Skeletal muscle satellite cell (primary cell): ENCODE data around the gene LMF1.
"Not testable (repeated sequence)": the region's sequence is repeated elsewhere in the genome, so short reads cannot be mapped to it uniquely, and the experiment has no call there.

Experiments used
- H3K27me3 ChIP-seq: 2 replicates; pipeline ENCODE4 v1.7.0; 2013; ENCODE audit warnings: low read length; ENCODE audit not compliant: control insufficient read depth, insufficient read depth
- H3K36me3 ChIP-seq: 2 replicates; pipeline ENCODE4 v1.7.0; 2013; ENCODE audit warnings: mild to moderate bottlenecking, control low read depth, low read length; ENCODE audit not compliant: insufficient read depth
- H3K4me1 ChIP-seq: 2 replicates; pipeline ENCODE4 v1.7.0; 2013; ENCODE audit warnings: low read length; ENCODE audit not compliant: control insufficient read depth, insufficient read depth
- H3K4me2 ChIP-seq: 2 replicates; pipeline ENCODE4 v1.7.0; 2013; ENCODE audit warnings: mild to moderate bottlenecking, low read length
- H3K4me3 ChIP-seq: 2 replicates; pipeline ENCODE4 v1.7.0; 2013; ENCODE audit warnings: low read length
- H3K9ac ChIP-seq: 2 replicates; pipeline ENCODE4 v1.7.0; 2013; ENCODE audit warnings: mild to moderate bottlenecking, low read depth, low read length, moderate library complexity
- H3K9me3 ChIP-seq: replicated peaks from 2 replicates; pipeline ENCODE4 v1.7.0; 2013; ENCODE audit warnings: mild to moderate bottlenecking, control low read depth, low read length

LMF1 gene

DNA sequence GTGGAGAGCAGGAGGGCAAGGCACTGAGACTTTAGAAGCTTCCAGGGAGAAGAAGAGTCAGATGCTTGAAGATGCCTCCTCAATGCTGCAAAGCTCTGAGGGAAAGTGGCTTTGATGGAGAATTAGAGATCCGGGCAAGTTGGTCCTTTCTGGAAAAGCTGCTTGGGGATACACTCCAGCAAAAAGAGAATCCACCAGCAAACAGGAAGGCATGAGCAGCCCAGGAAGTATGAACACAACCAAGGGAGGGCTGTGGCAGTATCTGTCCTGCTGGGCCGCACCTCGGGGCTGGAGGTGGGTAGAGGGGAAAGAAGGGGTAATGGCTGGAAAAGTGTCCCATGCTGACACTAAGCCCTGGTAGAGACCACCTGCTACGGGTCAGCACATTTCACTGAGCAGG, 5.3 kb downstream of the LMF1 start:
- no peaks in the 10 kb centered on the region for H3K27me3 ChIP-seq
- H3K36me3 ChIP-seq = peaks cover 13% of the 10 kb centered on the region
- no peak overlapping the region for H3K4me3 ChIP-seq
- H3K9ac ChIP-seq = no peak overlapping the region
- peaks cover 30% of the 10 kb centered on the region for H3K4me1 ChIP-seq
- H3K9me3 ChIP-seq = peaks cover 9% of the 10 kb centered on the region
- H3K4me2 ChIP-seq = no peak overlapping the region

GRCh38 chr16:965036-965395, 5.8 kb downstream of the LMF1 start:
- H3K36me3 ChIP-seq = peaks cover 13% of the 10 kb centered on the region
- peak overlapping the region; percentile 82 for H3K4me2 ChIP-seq
- H3K9me3 ChIP-seq = peaks cover 9% of the 10 kb centered on the region
- peak overlapping the region; percentile 64 for H3K4me3 ChIP-seq
- peak overlapping the region; percentile 81 for H3K9ac ChIP-seq
- peaks cover 25% of the 10 kb centered on the region for H3K4me1 ChIP-seq
- H3K27me3 ChIP-seq = no peaks in the 10 kb centered on the region

GRCh38 chr16:964356-965035, 6.3 kb downstream of the LMF1 start:
- Histone ChIP-seq H3K4me3 (peak overlapping the region; percentile 64), H3K9ac (peak overlapping the region; percentile 81), H3K9me3 (peaks cover 9% of the 10 kb centered on the region), H3K4me1 (peaks cover 20% of the 10 kb centered on the region), H3K27me3 (no peaks in the 10 kb centered on the region), H3K36me3 (peaks cover 13% of the 10 kb centered on the region), H3K4me2 (peak overlapping the region; percentile 82)

- peak overlapping the region; percentile 81 for H3K9ac ChIP-seq
- peak overlapping the region; percentile 82 for H3K4me2 ChIP-seq
- peaks cover 13% of the 10 kb centered on the region for H3K36me3 ChIP-seq
- H3K27me3 ChIP-seq = no peaks in the 10 kb centered on the region
- H3K4me3 ChIP-seq = peak overlapping the region; percentile 64
- peaks cover 9% of the 10 kb centered on the region for H3K9me3 ChIP-seq
- H3K4me1 ChIP-seq = peaks cover 17% of the 10 kb centered on the region
Observed at GRCh38 chr16:963913-964312, 6.9 kb downstream of the LMF1 start.

DNA sequence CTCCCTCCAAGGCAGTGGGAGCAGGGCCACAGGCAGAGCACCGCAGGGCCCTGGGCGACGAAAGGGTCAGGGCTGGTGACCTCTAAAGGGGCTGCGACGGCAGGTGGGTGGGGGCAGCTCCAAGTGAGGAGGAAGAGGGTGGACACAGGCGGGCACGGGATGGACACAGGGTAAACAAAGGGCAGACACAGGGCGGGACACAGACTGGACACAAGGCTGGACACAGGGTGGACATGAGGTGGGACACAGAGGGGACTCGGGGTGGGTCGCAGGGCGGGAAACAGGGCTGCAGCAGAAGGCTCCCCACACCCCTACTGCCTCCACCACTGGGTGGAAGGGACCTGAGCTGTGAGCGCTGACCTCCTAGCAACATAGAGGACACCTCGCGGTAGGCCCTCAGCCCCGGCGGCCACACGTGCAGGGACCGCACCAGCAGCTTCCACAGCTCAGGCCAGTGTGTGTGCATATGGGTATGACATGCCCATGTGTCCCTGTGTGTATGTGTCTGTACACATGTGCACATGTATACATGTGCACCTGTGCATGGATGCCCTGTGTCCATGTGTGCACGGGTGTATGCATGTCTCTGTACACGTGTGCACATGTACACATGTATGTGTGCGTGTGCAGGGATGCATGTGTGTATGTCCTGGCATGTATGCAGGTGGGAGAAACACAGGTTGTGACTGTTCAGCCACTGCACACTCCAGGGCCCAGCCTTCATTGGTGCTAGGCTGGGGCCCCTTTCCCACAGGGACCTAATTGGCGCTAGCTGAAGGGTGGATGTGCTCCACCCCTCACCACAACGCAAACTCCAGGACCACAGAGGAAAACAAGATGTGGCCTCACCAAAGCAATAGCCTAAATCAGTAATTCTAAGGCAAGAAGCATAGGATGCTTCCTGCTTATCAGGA, 7.6 kb downstream of the LMF1 start:
- peak overlapping the region; percentile 82 for H3K4me2 ChIP-seq
- peaks cover 8% of the 10 kb centered on the region for H3K36me3 ChIP-seq
- no peaks in the 10 kb centered on the region for H3K27me3 ChIP-seq
- H3K9me3 ChIP-seq = peaks cover 9% of the 10 kb centered on the region
- H3K4me3 ChIP-seq = peak overlapping the region; percentile 64
- peak overlapping the region; percentile 81 for H3K9ac ChIP-seq
- H3K4me1 ChIP-seq = peaks cover 17% of the 10 kb centered on the region

DNA sequence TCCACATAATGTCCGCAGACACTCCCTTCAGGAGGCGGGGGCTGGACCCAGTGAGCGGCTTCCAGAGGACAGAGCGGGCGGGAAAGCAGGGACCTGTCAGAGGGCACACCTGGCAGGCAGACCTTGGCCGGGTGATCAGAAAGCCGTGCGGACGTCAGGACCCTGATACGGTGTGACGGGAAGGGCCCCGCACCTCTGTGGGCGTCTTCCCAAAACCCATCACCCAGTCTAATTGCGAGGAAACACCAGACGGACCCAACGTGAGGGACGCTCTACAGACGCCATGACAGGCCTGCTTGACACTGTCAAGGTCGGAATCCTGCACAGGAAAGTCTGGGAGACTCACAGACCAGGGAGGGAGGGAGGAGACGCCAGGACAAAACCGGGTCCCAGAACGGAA, 8.4 kb downstream of the LMF1 start:
- Histone ChIP-seq H3K4me1 (peaks cover 17% of the 10 kb centered on the region), H3K9ac (no peak overlapping the region), H3K27me3 (no peaks in the 10 kb centered on the region), H3K36me3 (peaks cover 3% of the 10 kb centered on the region), H3K4me3 (no peak overlapping the region), H3K9me3 (peaks cover 9% of the 10 kb centered on the region), H3K4me2 (no peak overlapping the region)

GRCh38 chr16:959232-960040, 11.3 kb downstream of the LMF1 start:
- Histone ChIP-seq H3K4me1 (peaks cover 11% of the 10 kb centered on the region), H3K9me3 (no peaks in the 10 kb centered on the region), H3K4me2 (no peak overlapping the region), H3K4me3 (no peak overlapping the region), H3K9ac (no peak overlapping the region), H3K27me3 (no peaks in the 10 kb centered on the region), H3K36me3 (no peaks in the 10 kb centered on the region)

DNA sequence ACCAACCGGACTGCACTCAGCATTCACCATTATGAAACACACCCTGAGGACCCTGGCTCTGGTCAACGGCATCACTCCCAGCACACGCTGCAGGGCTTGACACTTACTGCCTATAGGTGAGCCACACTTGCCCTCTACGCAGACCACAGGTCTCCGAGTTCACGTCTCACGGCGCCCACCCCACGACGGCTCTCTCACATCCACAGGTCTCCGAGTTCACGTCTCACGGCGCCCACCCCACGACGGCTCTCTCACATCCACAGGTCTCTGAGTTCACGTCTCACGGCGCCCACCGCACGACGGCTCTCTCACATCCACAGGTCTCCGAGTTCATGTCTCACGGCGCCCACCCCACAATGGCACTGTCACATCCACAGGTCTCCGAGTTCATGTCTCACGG, 15.0 kb downstream of the LMF1 start:
- H3K4me1 ChIP-seq, H3K9ac ChIP-seq, H3K27me3 ChIP-seq, H3K4me3 ChIP-seq, H3K4me2 ChIP-seq, H3K36me3 ChIP-seq, H3K9me3 ChIP-seq: not testable (repeated sequence)

DNA sequence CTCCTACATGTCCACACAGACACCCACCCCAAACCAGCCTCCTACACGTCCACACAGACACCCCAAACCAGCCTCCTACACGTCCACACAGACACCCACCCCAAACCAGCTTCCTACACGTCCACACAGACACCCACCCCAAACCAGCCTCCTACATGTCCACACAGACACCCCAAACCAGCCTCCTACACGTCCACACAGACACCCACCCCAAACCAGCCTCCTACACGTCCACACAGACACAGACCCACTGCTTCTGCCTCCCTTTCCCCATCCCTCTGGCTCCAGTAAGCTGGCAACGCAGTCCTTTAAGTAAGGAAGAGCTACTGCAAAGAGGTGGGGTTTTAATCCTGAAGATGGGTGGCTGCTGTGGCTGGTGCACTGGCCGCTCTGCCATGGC, 17.0 kb downstream of the LMF1 start:
- not testable (repeated sequence) for H3K4me1 ChIP-seq, H3K9me3 ChIP-seq, H3K4me2 ChIP-seq, H3K4me3 ChIP-seq, H3K9ac ChIP-seq, H3K36me3 ChIP-seq, H3K27me3 ChIP-seq

DNA sequence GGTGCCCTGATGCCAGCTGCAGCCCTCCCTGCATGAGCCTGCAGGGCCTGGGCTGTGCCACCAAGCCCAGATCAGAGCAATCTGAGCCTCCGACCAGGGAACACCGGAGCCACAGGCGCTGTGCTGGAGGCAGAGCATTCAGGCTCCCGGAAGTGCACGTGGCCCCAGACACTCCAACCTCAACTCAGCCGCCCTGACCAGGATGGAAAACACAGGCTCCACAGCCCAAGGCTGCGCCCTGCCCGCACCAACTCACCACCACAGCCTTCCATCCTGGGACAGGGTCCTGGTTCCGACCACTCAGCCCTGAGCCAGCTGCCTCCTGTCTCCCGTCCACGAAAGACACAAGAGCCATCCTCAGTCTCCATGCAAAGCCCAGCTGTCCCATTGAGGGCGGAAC, 18.5 kb downstream of the LMF1 start:
- Histone ChIP-seq H3K4me3 (no peak overlapping the region), H3K27me3 (no peaks in the 10 kb centered on the region), H3K4me1 (no peaks in the 10 kb centered on the region), H3K9ac (no peak overlapping the region), H3K4me2 (no peak overlapping the region), H3K9me3 (no peaks in the 10 kb centered on the region), H3K36me3 (peaks cover 4% of the 10 kb centered on the region)

- Histone ChIP-seq H3K36me3 (peaks cover 7% of the 10 kb centered on the region), H3K4me1 (no peaks in the 10 kb centered on the region), H3K9me3 (no peaks in the 10 kb centered on the region), H3K9ac (no peak overlapping the region), H3K4me3 (no peak overlapping the region), H3K27me3 (no peaks in the 10 kb centered on the region), H3K4me2 (no peak overlapping the region)
Observed at GRCh38 chr16:951660-952301, 19.0 kb downstream of the LMF1 start.
